Ovary (tissue), 9 donors: Measurements from ENCODE around the gene HSD11B2. TPM values are rescaled to one million over a fixed set of nuclear protein-coding genes. Genes with fewer than 3 reads are reported as not detected.

ENCODE experiments used
- DNase-seq, 5 donors: peaks; one replicate each; pipeline ENCODE4 v3.0.0-alpha.2; 2019 to 2020
- H3K27ac ChIP-seq, 2 donors: fragments of 200-600 bp; one replicate each; pipeline versions ENCODE4 v1.5.1 to v1.8.0; 2019 to 2022
- H3K27me3 ChIP-seq: fragments of 200-600 bp; one replicate; pipeline ENCODE4 v1.8.0; 2022
- H3K36me3 ChIP-seq: fragments of 200-600 bp; sonication (generic); one replicate; pipeline ENCODE4 v1.5.1; 2019
- H3K4me1 ChIP-seq: one replicate; pipeline ENCODE4 v1.8.1; 2013; ENCODE audit warnings: mild to moderate bottlenecking, moderate library complexity; ENCODE audit not compliant: insufficient read depth
- H3K4me3 ChIP-seq: fragments of 200-600 bp; sonication (generic); one replicate; pipeline ENCODE4 v1.5.1; 2017
- H3K9me3 ChIP-seq, 2 donors: fragments of 200-600 bp in 1 of 2; sonication (generic) in 1 of 2; one replicate each; pipeline versions ENCODE4 v1.5.1 to v1.8.1; 2013 to 2019; ENCODE audit warnings: mild to moderate bottlenecking in 1 of 2, moderate library complexity in 1 of 2
- CTCF ChIP-seq, 3 donors: fragments of 450-650 bp in 2 of 3; fragments of 200-600 bp in 1 of 3; IDR thresholded peaks; one replicate each; pipeline versions ENCODE4 v1.5.1 to v1.8.0; 2016 to 2022; ENCODE audit warnings: antibody characterized with exemption in 3 of 3, mild to moderate bottlenecking in 1 of 3
- EP300 ChIP-seq: sonication (generic); formaldehyde crosslinking; IDR thresholded peaks from one replicate; pipeline ENCODE4 v1.6.1; 2017; ENCODE audit warnings: antibody characterized with exemption
- POLR2A ChIP-seq: fragments of 450-650 bp; IDR thresholded peaks from one replicate; pipeline ENCODE4 v1.6.1; 2017; ENCODE audit warnings: antibody characterized with exemption, mild to moderate bottlenecking, moderate library complexity
- WGBS, 3 donors: extraction: QIAGEN DNeasy Blood & Tissue Kit in 1 of 3; methylation state at CpG; one replicate each; pipeline versions ENCODE4 v1.1.5 to v1.1.7; 2013 to 2017; 5-methylcytosine and 5-hydroxymethylcytosine counted together
- intact Hi-C, 4 donors: fragments of 100-400 bp; cut with DNase I; formaldehyde crosslinking; loops; one replicate each; pipeline versions ENCODE4 v1.11.0 to v1.15.1; 2022 to 2023
- polyA plus RNA-seq, 2 donors: library from polyadenylated mRNA; stranded (reverse); fragments of 200-250 nt in 1 of 2; fragments of 350-450 nt in 1 of 2; fragmentation: Illumina TruSeq in 1 of 2; extraction: RNeasy Lipid Tissue Mini Kit (QIAGEN cat#74804) in 1 of 2; gene quantifications; one replicate each; pipeline ENCODE4 v1.2.3, GENCODE V29; 2013 to 2014
- total RNA-seq, 7 donors: library from RNA; depleted of rRNA in 2 of 7; stranded (reverse); fragments of >200 nt in 2 of 7; fragmentation: NEBNext Ultra II Directional in 3 of 7; extraction: Animal tissue kit (Norgen Biotek cat#: 25700) in 3 of 7; gene quantifications; one replicate each; pipeline versions ENCODE4 v1.1.0 to v1.2.4, GENCODE V29; 2016 to 2023
- donor health status: DM: no; HTN: no; CAD: no; lungs with moderate emphysema.
- donor health status: DM: no; HTN: no; CAD: no.
- donor health status: Bipolar disorder and iron deficiency.
- donor health status: DM: yes; HTN: yes; CAD: no.
- donor health status: DM: no; HTN: no; CAD: no.
- donor health status: DM: yes; HTN: yes; CAD: no.

Gene HSD11B2
- total and polyA plus RNA-seq, 9 donors = 1.3 to 26.3 (median 15.7) TPM

GRCh38 chr16:67458121-67458641, 27.3 kb downstream of the HSD11B2 start:
- Histone ChIP-seq H3K9me3 (no peaks in the 10 kb centered on the region), H3K36me3 (no peaks in the 10 kb centered on the region), H3K27me3 (no peaks in the 10 kb centered on the region), H3K27ac (peak overlapping the region; percentile 14 to 76), H3K4me3 (no peak overlapping the region), H3K4me1 (peaks cover 45% of the 10 kb centered on the region)
- intact Hi-C loops = loop anchor here in 1 of 4 donors (2.0 kb wide), 1 partner anchor 13 kb away; no protein-coding TSS in a partner anchor
- TF ChIP-seq EP300 = no peak
- TF ChIP-seq CTCF (IDR thresholded peaks at IDR 0.05) = no peak
- DNase-seq = peak in 1 of 5 donors; percentile 41
- 41 to 49% (median 45%) methylated on average over 4 to 6 of the region's 6 CpGs for WGBS, 3 donors

GRCh38 chr16:67459066-67459860, 28.3 kb downstream of the HSD11B2 start:
- peak in 1 of 5 donors; percentile 54 for DNase-seq
- WGBS, 3 donors = 22 to 33% (median 28%) methylated on average over 6 to 7 of the region's 7 CpGs
- Histone ChIP-seq H3K36me3 (no peaks in the 10 kb centered on the region), H3K27ac (peak overlapping the region; percentile 31 to 76), H3K4me3 (no peak overlapping the region), H3K9me3 (no peaks in the 10 kb centered on the region), H3K27me3 (no peaks in the 10 kb centered on the region), H3K4me1 (peaks cover 45% of the 10 kb centered on the region)
- intact Hi-C loops = loop anchor here in 1 of 4 donors (2.0 kb wide), 1 partner anchor 14 kb away; no protein-coding TSS in a partner anchor
- TF ChIP-seq POLR2A (no peak), EP300 (no peak), CTCF (IDR thresholded peaks at IDR 0.05) (no peak)

GRCh38 chr16:67459861-67460150, 28.9 kb downstream of the HSD11B2 start:
- intact Hi-C loops = loop anchor here in 2 of 4 donors (2.0 to 10.0 kb wide), 4 partner anchors 15 to 525 kb away; partner anchors contain the start of genes CES2 (in 1 of the 2) and CIAO2B (in 1 of the 2)
- Histone ChIP-seq H3K27ac (peak overlapping the region in 1 of 2 donors; percentile 76), H3K4me3 (no peak overlapping the region), H3K27me3 (no peaks in the 10 kb centered on the region), H3K36me3 (no peaks in the 10 kb centered on the region), H3K9me3 (no peaks in the 10 kb centered on the region), H3K4me1 (peaks cover 49% of the 10 kb centered on the region)
- TF ChIP-seq CTCF (IDR thresholded peaks at IDR 0.05) = no peak
- no peak for TF ChIP-seq POLR2A
- no peak for TF ChIP-seq EP300
- DNase-seq = peak in 2 of 5 donors; percentile 47 to 78
- WGBS, 3 donors = 17 to 26% (median 20%) methylated on average over 3 of the region's 3 CpGs

- TF ChIP-seq CTCF (IDR thresholded peaks at IDR 0.05) (no peak), EP300 (no peak), POLR2A (no peak)
- intact Hi-C loops = loop anchor here in 1 of 4 donors (5.0 to 10.0 kb wide), 3 partner anchors 33 to 525 kb away; partner anchors contain the start of genes CES2 and CIAO2B
- Histone ChIP-seq H3K4me1 (peaks cover 49% of the 10 kb centered on the region), H3K36me3 (no peaks in the 10 kb centered on the region), H3K27ac (peak overlapping the region in 1 of 2 donors; percentile 76), H3K9me3 (no peaks in the 10 kb centered on the region), H3K4me3 (no peak overlapping the region), H3K27me3 (no peaks in the 10 kb centered on the region)
- WGBS, 3 donors = 19 to 44% (median 23%) methylated on average over 5 of the region's 5 CpGs
- no peak for DNase-seq
Measured at GRCh38 chr16:67460168-67460567, 29.2 kb downstream of the HSD11B2 start.
